ENCODE data around the gene ESYT3. TPM values are rescaled to one million over a fixed set of nuclear protein-coding genes. Genes with fewer than 3 reads are reported as not detected.

The ESYT3 gene
- total RNA-seq, 1 experiment from 2014 or later: 0.44 TPM

DNA sequence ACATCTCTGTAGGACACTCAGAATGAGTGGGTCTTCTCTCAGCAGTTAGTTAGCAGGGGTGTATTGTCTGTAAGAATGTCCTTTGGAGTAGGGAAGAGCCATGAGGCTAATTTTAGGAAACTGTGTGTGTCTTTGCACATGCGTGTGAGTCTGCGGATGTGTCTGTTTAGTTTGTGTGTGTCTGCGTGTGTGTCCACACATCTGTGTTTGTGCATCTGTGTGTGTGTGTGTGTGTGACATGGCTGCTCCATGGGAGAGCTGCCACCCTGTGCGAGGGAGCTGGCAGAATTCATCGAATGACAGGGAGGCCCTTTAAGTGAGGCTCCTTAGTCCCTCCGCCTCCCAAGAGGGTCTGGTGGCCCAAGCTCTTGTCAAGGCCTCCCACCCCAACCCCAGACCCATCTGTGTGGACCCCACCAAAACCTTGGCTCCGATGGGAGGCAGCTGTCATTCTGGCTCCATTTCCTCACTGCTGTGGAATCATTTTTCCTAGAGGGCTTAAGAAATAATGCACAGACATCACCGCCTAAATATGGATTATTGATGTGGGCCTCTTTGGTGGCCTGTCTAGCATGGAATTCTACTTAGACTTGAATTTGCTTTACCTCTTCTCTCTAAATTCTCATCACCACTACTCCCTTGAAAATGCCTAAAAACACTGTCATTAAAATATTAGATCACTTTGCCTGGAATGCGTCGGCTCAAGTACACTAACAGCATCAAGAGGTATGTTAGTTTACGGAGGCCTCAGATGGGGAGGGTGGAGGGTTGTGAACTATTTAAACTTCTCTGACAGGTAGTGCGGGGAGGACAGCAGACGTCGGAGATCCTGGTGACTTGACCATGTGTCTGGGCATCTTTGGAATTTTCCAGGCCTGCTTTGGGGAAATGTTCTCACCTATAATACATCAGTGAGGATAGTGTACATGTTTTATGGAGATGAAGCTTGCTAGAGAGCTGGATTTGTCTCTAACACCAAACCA lies 9.4 kb downstream of the ESYT3 start:
- TF ChIP-seq, protein P1, sequence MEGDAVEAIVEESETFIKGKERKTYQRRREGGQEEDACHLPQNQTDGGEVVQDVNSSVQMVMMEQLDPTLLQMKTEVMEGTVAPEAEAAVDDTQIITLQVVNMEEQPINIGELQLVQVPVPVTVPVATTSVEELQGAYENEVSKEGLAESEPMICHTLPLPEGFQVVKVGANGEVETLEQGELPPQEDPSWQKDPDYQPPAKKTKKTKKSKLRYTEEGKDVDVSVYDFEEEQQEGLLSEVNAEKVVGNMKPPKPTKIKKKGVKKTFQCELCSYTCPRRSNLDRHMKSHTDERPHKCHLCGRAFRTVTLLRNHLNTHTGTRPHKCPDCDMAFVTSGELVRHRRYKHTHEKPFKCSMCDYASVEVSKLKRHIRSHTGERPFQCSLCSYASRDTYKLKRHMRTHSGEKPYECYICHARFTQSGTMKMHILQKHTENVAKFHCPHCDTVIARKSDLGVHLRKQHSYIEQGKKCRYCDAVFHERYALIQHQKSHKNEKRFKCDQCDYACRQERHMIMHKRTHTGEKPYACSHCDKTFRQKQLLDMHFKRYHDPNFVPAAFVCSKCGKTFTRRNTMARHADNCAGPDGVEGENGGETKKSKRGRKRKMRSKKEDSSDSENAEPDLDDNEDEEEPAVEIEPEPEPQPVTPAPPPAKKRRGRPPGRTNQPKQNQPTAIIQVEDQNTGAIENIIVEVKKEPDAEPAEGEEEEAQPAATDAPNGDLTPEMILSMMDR (IDR thresholded peaks at IDR 0.05; ENCODE audit: unreplicated experiment): no peak
- no TSS peak for BruUV-seq (replicated peaks)
- intact Hi-C loops (cut with micrococcal nuclease): no loop called here
- H3K4me3 Mint-ChIP-seq (ENCODE audit: unreplicated experiment): no peak overlapping the region
- CTCF ChIA-PET: interaction anchor here (0.5 to 2.4 kb wide), 3 partner anchors 24 to 327 kb away, joined by 3 to 9 read pairs (median 5); no protein-coding TSS in a partner anchor
- no peaks in the 10 kb centered on the region for H3K36me3 Mint-ChIP-seq (ENCODE audit: insufficient read depth, unreplicated experiment)
- no peak overlapping the region for H3K27ac Mint-ChIP-seq (ENCODE audit: low read depth, unreplicated experiment)
- POLR2A ChIA-PET: interaction anchor here (1.2 kb wide), 1 partner anchor 29 kb away, joined by 5 read pairs; no protein-coding TSS in a partner anchor
- no peaks in the 10 kb centered on the region for H3K27me3 Mint-ChIP-seq (ENCODE audit: insufficient read depth, unreplicated experiment)
- DNase-seq (ENCODE audit: unreplicated experiment): no peak
- no peaks in the 10 kb centered on the region for H3K9me3 Mint-ChIP-seq (ENCODE audit: unreplicated experiment)
- peaks cover 10% of the 10 kb centered on the region for H3K4me1 Mint-ChIP-seq (ENCODE audit: insufficient read depth, unreplicated experiment)

DNA sequence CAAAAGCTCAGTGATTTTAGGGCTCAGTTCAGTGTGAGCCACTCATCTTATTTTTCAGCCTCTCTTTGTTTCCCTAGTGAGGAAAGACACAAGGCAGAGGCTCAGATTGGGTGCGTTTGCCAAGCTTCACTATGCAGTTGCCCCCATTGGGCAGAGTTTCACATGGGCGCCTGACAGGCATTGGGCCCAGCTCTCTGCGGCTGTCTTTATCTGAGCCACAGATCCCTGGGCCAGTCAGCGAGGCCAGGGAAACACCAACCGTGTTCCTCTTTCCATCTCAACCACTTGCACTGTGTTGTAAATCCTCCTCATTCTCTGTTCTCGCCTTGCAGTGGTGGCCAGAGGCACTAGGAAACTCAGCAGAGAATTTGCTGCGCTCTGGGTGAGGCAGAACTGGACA lies 10.8 kb downstream of the ESYT3 start:
- Mint-ChIP-seq H3K27ac (ENCODE audit: low read depth, unreplicated experiment) (no peak overlapping the region), H3K4me1 (ENCODE audit: insufficient read depth, unreplicated experiment) (peaks cover 10% of the 10 kb centered on the region), H3K9me3 (ENCODE audit: unreplicated experiment) (no peaks in the 10 kb centered on the region), H3K36me3 (ENCODE audit: insufficient read depth, unreplicated experiment) (no peaks in the 10 kb centered on the region), H3K4me3 (ENCODE audit: unreplicated experiment) (no peak overlapping the region), H3K27me3 (ENCODE audit: insufficient read depth, unreplicated experiment) (no peaks in the 10 kb centered on the region)
- no TSS peak for BruUV-seq (replicated peaks)
- TF ChIP-seq, protein P1 (IDR thresholded peaks at IDR 0.05; ENCODE audit: unreplicated experiment): no peak
- intact Hi-C loops (cut with micrococcal nuclease): no loop called here
- POLR2A ChIA-PET: interaction anchor here (0.6 kb wide), 1 partner anchor 14 kb away, joined by 3 read pairs; no protein-coding TSS in a partner anchor
- DNase-seq (ENCODE audit: unreplicated experiment): no peak
- CTCF ChIA-PET: interaction anchor here (1.4 kb wide), 1 partner anchor 26 kb away, joined by 6 read pairs; no protein-coding TSS in a partner anchor

DNA sequence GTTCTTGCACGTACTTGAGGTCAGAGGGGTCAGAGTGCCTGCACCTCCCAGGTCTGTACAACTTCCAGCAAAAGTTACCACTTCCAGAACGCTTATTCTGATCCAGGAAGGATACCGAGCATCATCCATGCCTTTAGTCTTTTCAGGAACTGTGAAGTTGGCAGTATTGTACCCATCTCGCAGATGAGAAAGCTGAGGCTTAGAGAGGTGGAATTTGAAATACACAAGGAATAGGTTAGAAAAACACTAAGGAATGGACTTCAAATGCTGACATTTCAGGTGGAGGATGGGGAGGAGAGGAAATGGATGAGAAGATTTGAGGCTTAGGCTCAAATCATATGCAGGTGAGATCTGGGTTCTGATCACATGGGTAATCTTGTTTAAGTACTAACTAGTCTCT lies 11.2 kb downstream of the ESYT3 start:
- ChIA-PET CTCF (interaction anchor here (1.4 kb wide), 1 partner anchor 27 kb away, joined by 6 read pairs; no protein-coding TSS in a partner anchor), POLR2A (no interaction called here)
- no peak overlapping the region for H3K4me3 Mint-ChIP-seq (ENCODE audit: unreplicated experiment)
- H3K36me3 Mint-ChIP-seq (ENCODE audit: insufficient read depth, unreplicated experiment): no peaks in the 10 kb centered on the region
- no peak for DNase-seq (ENCODE audit: unreplicated experiment)
- intact Hi-C loops (cut with micrococcal nuclease): no loop called here
- H3K9me3 Mint-ChIP-seq (ENCODE audit: unreplicated experiment): no peaks in the 10 kb centered on the region
- H3K4me1 Mint-ChIP-seq (ENCODE audit: insufficient read depth, unreplicated experiment): peaks cover 10% of the 10 kb centered on the region
- H3K27ac Mint-ChIP-seq (ENCODE audit: low read depth, unreplicated experiment): no peak overlapping the region
- no peaks in the 10 kb centered on the region for H3K27me3 Mint-ChIP-seq (ENCODE audit: insufficient read depth, unreplicated experiment)
- TF ChIP-seq, protein P1 (IDR thresholded peaks at IDR 0.05; ENCODE audit: unreplicated experiment): no peak
- no TSS peak for BruUV-seq (replicated peaks)

DNA sequence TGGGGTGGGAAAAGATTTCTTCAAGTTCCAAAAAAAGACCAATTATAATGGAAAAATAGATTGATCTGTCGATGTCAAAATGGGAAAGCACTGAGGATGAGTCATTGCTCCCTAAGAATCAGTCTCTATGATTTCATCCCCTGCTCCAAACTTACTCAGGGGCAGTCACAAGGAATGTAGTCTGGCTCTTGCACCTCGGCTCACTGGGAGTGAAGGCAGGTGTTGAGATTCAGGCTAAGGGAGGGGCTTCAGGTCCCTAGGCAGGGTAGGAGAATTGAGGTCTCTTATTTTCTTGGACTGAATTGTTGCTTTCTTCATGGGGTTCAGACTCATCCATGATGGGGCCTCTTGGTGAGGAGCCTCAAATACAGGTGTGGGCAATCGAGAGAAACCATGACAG lies 14.2 kb downstream of the ESYT3 start:
- BruUV-seq (replicated peaks): no TSS peak
- TF ChIP-seq, protein P1 (IDR thresholded peaks at IDR 0.05; ENCODE audit: unreplicated experiment): no peak
- Mint-ChIP-seq H3K27me3 (ENCODE audit: insufficient read depth, unreplicated experiment) (no peaks in the 10 kb centered on the region), H3K4me1 (ENCODE audit: insufficient read depth, unreplicated experiment) (peaks cover 6% of the 10 kb centered on the region), H3K36me3 (ENCODE audit: insufficient read depth, unreplicated experiment) (no peaks in the 10 kb centered on the region), H3K4me3 (ENCODE audit: unreplicated experiment) (no peak overlapping the region), H3K27ac (ENCODE audit: low read depth, unreplicated experiment) (no peak overlapping the region), H3K9me3 (ENCODE audit: unreplicated experiment) (no peaks in the 10 kb centered on the region)
- CTCF ChIA-PET: interaction anchor here (1.1 to 1.7 kb wide), 3 partner anchors 10 to 31 kb away, joined by 4 to 12 read pairs (median 7); no protein-coding TSS in a partner anchor
- intact Hi-C loops (cut with micrococcal nuclease): no loop called here
- no peak for DNase-seq (ENCODE audit: unreplicated experiment)
- POLR2A ChIA-PET: no interaction called here
